SHP77 treated with DMSO at 0.1 percent for 48 hours (cell line): ENCODE data around the gene YWHAH.

Experiments
- DNase-seq: peaks from one replicate; lab custom pipeline; 2025; lab: John Stamatoyannopoulos, UW

The YWHAH gene

DNA sequence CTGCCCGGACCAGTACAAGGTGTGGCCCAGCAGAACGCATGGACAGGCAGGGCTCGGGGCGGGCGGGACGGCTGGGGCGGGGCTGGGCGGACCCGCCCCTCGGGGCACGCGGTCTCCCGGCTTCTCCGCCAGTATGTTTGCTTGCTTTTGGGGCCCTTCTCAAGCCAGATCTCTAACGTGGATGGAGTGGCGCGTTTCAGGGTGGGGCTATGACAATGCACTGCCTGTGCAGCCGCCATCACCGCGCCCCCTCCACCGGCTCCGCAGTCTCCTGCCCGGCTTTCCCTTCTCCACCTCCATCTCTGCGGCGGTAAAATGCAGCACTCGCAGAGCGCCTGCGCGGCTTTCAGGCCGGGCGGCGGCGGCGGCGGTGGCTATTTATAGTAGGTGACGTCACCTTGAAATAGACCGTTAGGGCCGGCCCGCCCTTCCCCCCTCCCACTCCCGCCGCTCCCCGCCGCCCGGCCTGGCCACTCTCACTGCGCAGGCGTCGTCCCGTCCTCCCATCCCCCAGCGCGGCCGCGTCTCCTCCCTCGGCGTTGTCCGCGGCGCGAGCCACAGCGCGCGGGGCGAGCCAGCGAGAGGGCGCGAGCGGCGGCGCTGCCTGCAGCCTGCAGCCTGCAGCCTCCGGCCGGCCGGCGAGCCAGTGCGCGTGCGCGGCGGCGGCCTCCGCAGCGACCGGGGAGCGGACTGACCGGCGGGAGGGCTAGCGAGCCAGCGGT is at the start of gene YWHAH:
TSS of gene YWHAH (plus strand) at position 558 of the 722 bp plus-strand sequence. CDS start 199 bp downstream, outside the sequence.
- peak; percentile 85 for DNase-seq

GRCh38 chr22:31895411-31896123 is 48.8 kb upstream of the YWHAH start:
- DNase-seq: no peak

DNA sequence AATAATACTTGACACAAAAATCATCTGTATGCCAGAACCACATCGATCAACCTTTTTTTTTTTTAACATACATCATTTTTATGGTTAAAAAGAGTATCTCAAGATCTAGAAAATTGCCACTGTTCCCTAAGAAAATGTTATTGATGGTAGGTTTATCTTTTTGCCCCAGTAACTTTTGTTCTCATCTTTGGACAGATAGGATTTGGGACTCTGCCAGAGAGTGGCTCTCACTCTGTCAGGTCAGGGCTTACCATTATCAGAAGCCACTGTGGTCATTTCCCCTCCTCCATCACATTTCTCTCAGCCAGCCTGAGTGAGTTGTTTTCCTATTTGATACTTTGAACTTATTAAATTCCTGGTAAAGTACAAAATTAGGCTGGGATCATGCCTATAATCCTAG is 47.9 kb upstream of the YWHAH start:
- DNase-seq: no peak

GRCh38 chr22:31897842-31898805 is 46.2 kb upstream of the YWHAH start:
- no peak for DNase-seq

- DNase-seq: no peak
Observed at GRCh38 chr22:31898926-31899325, 45.4 kb upstream of the YWHAH start.

- no peak for DNase-seq
Observed at GRCh38 chr22:31899669-31900068, 44.7 kb upstream of the YWHAH start.

- no peak for DNase-seq
Observed at GRCh38 chr22:31901388-31902137, 42.8 kb upstream of the YWHAH start.

GRCh38 chr22:31904651-31905050 is 39.7 kb upstream of the YWHAH start:
- DNase-seq: no peak

DNA sequence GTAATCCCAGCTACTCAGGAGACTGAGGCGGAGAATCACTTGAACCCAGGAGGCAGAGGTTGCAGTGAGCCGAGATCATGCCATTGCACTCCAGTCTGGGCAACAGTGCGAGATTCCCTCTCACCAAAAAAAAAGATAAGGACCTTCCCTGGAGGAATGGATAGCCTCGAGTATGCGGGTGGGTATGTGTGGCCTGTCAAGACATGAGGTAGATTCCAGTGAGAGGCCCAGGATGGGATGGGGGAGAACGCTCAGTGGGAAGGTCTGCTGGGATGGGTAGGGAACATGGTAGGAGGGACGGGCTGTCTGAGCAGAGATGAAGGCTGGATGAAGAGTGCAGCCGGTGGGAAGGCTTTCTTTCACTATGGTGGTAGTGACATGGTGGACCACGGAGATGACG is 39.0 kb upstream of the YWHAH start:
- DNase-seq: no peak

DNA sequence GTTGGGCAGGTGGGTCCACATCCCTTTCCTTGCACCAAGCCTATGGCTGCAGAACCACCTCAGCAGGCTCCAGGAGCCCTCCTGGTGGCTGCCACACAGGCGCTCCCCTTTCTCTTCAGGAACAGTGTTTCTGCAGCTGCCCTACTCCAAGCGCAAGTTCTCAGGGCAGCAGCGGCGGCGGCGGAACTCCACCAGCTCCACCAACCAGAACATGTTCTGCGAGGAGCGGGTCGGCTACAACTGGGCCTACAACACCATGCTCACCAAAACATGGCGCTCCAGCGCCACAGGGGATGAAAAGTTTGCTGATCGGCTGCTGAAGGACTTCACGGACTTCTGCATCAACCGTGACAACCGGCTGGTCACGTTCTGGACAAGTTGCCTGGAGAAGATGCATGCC is 38.2 kb upstream of the YWHAH start:
- DNase-seq: no peak

DNA sequence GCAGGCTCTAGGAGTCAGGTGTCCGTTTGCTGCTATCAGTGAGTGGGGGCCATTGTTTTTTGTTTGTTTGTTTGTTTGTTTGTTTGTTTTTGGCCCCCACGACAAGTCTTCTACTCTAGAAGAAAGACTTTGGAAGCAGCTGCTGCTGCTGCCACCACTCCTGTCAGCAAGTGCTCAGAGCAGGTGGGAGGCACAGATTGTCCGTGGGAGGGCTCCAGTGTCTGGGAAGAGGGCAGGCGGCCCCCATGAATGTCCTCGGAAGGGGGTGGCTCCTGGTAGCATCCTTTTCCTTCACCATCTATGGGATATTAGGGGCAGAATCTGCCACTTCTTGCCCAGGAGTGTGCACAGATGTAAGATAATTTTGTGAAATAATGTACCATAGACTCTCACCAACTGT is 37.8 kb upstream of the YWHAH start:
- DNase-seq: no peak

- no peak for DNase-seq
Observed at GRCh38 chr22:31909977-31910376, 34.4 kb upstream of the YWHAH start.

- DNase-seq: no peak
Observed at GRCh38 chr22:31911565-31912406, 32.5 kb upstream of the YWHAH start.

GRCh38 chr22:31912407-31912743 is 32.0 kb upstream of the YWHAH start:
- DNase-seq: no peak

GRCh38 chr22:31915586-31915985 is 28.7 kb upstream of the YWHAH start:
- DNase-seq: no peak

GRCh38 chr22:31917227-31917921 is 27.0 kb upstream of the YWHAH start:
- no peak for DNase-seq

DNA sequence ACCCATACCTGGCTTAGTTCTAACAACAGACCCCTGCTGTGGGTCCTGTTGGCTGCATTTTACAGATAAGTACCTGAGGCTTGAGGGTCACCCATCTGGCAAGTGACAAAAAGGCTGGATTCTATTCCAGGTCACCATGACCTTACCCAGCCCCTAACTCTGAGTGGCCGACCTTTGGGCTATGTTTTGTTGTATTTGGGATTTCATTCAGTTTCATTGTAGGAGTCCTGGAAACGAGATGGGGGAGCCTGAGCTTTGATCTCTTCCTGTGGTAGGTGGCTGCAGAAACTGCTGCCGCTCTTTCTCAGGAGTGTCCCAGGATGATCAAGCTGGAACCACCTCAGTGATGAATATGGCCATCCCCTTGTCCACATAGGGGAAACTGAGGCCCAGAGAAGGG is 24.6 kb upstream of the YWHAH start:
- DNase-seq: no peak

GRCh38 chr22:31920306-31920705 is 24.0 kb upstream of the YWHAH start:
- no peak for DNase-seq

DNA sequence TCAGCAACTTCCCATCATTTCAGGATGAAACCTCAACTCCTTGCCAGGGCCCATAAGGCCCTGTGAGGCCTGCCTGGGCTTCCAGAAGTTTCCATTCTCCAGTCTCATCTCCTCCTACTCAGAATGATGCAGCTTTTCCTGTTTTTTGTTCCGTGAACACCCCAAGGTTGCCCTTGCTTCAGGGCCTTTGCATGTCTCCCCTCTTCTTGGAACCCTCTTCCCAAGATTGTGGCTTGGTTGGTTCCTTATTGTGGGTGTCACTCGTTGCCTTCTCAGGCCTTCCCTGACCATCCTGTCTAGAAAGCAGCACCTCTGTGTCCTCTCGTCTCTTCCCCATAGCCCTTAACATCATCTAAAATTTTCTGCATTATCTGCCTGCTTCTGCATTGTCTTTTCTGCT is 23.2 kb upstream of the YWHAH start:
- DNase-seq: no peak

GRCh38 chr22:31922534-31922933 is 21.8 kb upstream of the YWHAH start:
- DNase-seq: no peak
